Ascending aorta (tissue), 2 donors: ENCODE measurements around the gene SLC6A6. TPM values are rescaled to one million over a fixed set of nuclear protein-coding genes. Genes with fewer than 3 reads are reported as not detected.
"Not testable (repeated sequence)": the region's sequence is repeated elsewhere in the genome, so short reads cannot be mapped to it uniquely, and the experiment has no call there.

Experiments
- DNase-seq, 2 donors: peaks; one replicate each; pipeline ENCODE4 v3.0.0-alpha.2; 2019; ENCODE audit warnings: low spot score in 2 of 2
- H3K27ac ChIP-seq, 2 donors: fragments of 200-600 bp; sonication (generic); one replicate each; pipeline ENCODE4 v1.5.1; 2016 to 2017; ENCODE audit warnings: mild to moderate bottlenecking in 1 of 2
- H3K27me3 ChIP-seq: fragments of 200-600 bp; sonication (generic); one replicate; pipeline ENCODE4 v1.5.1; 2017
- H3K36me3 ChIP-seq, 2 donors: fragments of 200-600 bp; sonication (generic); one replicate each; pipeline ENCODE4 v1.5.1; 2016
- H3K4me1 ChIP-seq, 2 donors: fragments of 200-600 bp; sonication (generic); one replicate each; pipeline ENCODE4 v1.5.1; 2016 to 2017; ENCODE audit warnings: mild to moderate bottlenecking in 1 of 2
- H3K4me3 ChIP-seq, 2 donors: fragments of 200-600 bp; sonication (generic); one replicate each; pipeline ENCODE4 v1.5.1; 2016 to 2017; ENCODE audit warnings: mild to moderate bottlenecking in 1 of 2
- H3K9me3 ChIP-seq, 2 donors: fragments of 200-600 bp; sonication (generic); one replicate each; pipeline ENCODE4 v1.5.1; 2016
- CTCF ChIP-seq, 3 experiments: fragments of 200-600 bp in 2 of 3; fragments of 450-650 bp in 1 of 3; sonication (generic) in 2 of 3; IDR thresholded peaks; one replicate each; pipeline ENCODE4 v1.5.1; 2016 to 2019; ENCODE audit warnings: antibody characterized with exemption in 3 of 3, mild to moderate bottlenecking in 1 of 3, moderate library complexity in 1 of 3
- intact Hi-C: fragments of 100-400 bp; cut with DNase I; formaldehyde crosslinking; loops from one replicate; pipeline ENCODE4 v1.15.1; 2023
- total RNA-seq: library from RNA; depleted of rRNA; stranded (reverse); fragments of >200 nt; gene quantifications from one replicate; pipeline ENCODE4 v1.1.0, GENCODE V29; 2016

The SLC6A6 gene
- total RNA-seq, 1 donor from 2014 or later = 78.1 TPM

GRCh38 chr3:14513566-14514322 is 111.3 kb downstream of the SLC6A6 start:
- Histone ChIP-seq H3K27ac (no peak overlapping the region), H3K36me3 (no peaks in the 10 kb centered on the region), H3K27me3 (no peaks in the 10 kb centered on the region), H3K4me3 (no peak overlapping the region), H3K9me3 (no peaks in the 10 kb centered on the region), H3K4me1 (no peaks in the 10 kb centered on the region)
- TF ChIP-seq CTCF (IDR thresholded peaks at IDR 0.05) = no peak
- DNase-seq = peak in 1 of 2 donors; percentile 62
- intact Hi-C loops = no loop called here

- TF ChIP-seq CTCF (IDR thresholded peaks at IDR 0.05) = no peak
- no peak overlapping the region for H3K4me3 ChIP-seq
- H3K36me3 ChIP-seq = no peaks in the 10 kb centered on the region
- no peaks in the 10 kb centered on the region for H3K4me1 ChIP-seq
- peak in 1 of 2 donors; percentile 45 for DNase-seq
- H3K27ac ChIP-seq = no peak overlapping the region
- intact Hi-C loops = no loop called here
- H3K9me3 ChIP-seq = no peaks in the 10 kb centered on the region
- no peaks in the 10 kb centered on the region for H3K27me3 ChIP-seq
Observed at GRCh38 chr3:14514323-14514720, 111.9 kb downstream of the SLC6A6 start.

GRCh38 chr3:14515526-14515925 is 113.1 kb downstream of the SLC6A6 start:
- peak in 1 of 2 donors; percentile 18 for DNase-seq
- H3K36me3 ChIP-seq, H3K4me1 ChIP-seq, H3K27ac ChIP-seq, intact Hi-C loops, H3K27me3 ChIP-seq, H3K9me3 ChIP-seq, H3K4me3 ChIP-seq: not testable (repeated sequence)

GRCh38 chr3:14516738-14517345 is 114.4 kb downstream of the SLC6A6 start:
- Histone ChIP-seq H3K4me1 (no peaks in the 10 kb centered on the region), H3K4me3 (no peak overlapping the region), H3K27ac (no peak overlapping the region), H3K36me3 (no peaks in the 10 kb centered on the region), H3K9me3 (no peaks in the 10 kb centered on the region), H3K27me3 (no peaks in the 10 kb centered on the region)
- intact Hi-C loops = no loop called here
- no peak for TF ChIP-seq CTCF (IDR thresholded peaks at IDR 0.05)
- peak in 1 of 2 donors; percentile 42 for DNase-seq

- Histone ChIP-seq H3K9me3 (no peaks in the 10 kb centered on the region), H3K27ac (no peak overlapping the region), H3K4me1 (peaks cover 0 to 4% of the 10 kb centered on the region in 2 donors), H3K27me3 (no peaks in the 10 kb centered on the region), H3K36me3 (no peaks in the 10 kb centered on the region), H3K4me3 (no peak overlapping the region)
- no peak for TF ChIP-seq CTCF (IDR thresholded peaks at IDR 0.05)
- intact Hi-C loops = no loop called here
- DNase-seq = no peak
Observed at GRCh38 chr3:14517601-14518431, 115.4 kb downstream of the SLC6A6 start.

GRCh38 chr3:14518432-14518802 is 116.0 kb downstream of the SLC6A6 start:
- Histone ChIP-seq H3K9me3 (no peaks in the 10 kb centered on the region), H3K27me3 (no peaks in the 10 kb centered on the region), H3K36me3 (no peaks in the 10 kb centered on the region), H3K4me3 (no peak overlapping the region), H3K27ac (no peak overlapping the region), H3K4me1 (peaks cover 0 to 4% of the 10 kb centered on the region in 2 donors)
- intact Hi-C loops = no loop called here
- no peak for DNase-seq
- no peak for TF ChIP-seq CTCF (IDR thresholded peaks at IDR 0.05)
